Caco-2 (cell line): Measurements from ENCODE around the gene DYNC2I2. TPM values are rescaled to one million over a fixed set of nuclear protein-coding genes. Genes with fewer than 3 reads are reported as not detected.

Experiments used
- BruUV-seq: library from RNA; stranded (reverse); fragments of 400-500 nt; replicated peaks from 2 replicates; lab custom pipeline; 2021; lab: Mats Ljungman, UMichigan
- CTCF ChIA-PET: fragments of 300-600 bp; sonication (Branson Sonifier 250); formaldehyde crosslinking; loops from one replicate; lab custom pipeline; 2022; ENCODE audit warnings: antibody characterized with exemption; lab: Charles Lee
- POLR2A ChIA-PET: fragments of 300-600 bp; sonication (Branson Sonifier 250); formaldehyde crosslinking; loops from one replicate; lab custom pipeline; 2022; ENCODE audit warnings: antibody characterized with exemption; lab: Charles Lee
- DNase-seq, 2 experiments: peaks; one replicate each; pipeline versions ENCODE4 v3.0.0 to v3.0.0-alpha.2; 2020 to 2022
- H3K27me3 ChIP-seq: replicated peaks from 2 replicates; pipeline ENCODE4 v1.6.0; 2011; ENCODE audit warnings: low read length; ENCODE audit not compliant: control insufficient read depth, insufficient read depth
- H3K36me3 ChIP-seq: 2 replicates; pipeline ENCODE4 v1.5.1; 2011; ENCODE audit warnings: low read length; ENCODE audit not compliant: control insufficient read depth, insufficient read depth
- H3K4me1 ChIP-seq: fragments of 250-450 bp; sonication (Bioruptor Pico); 2 replicates; pipeline ENCODE4 v1.5.1; 2020; ENCODE audit warnings: mild to moderate bottlenecking
- H3K4me3 ChIP-seq: 2 replicates; pipeline ENCODE4 v1.5.1; 2011; ENCODE audit warnings: low read depth, mild to moderate bottlenecking, control low read depth, low read length
- H3K9me3 ChIP-seq: fragments of 250-450 bp; sonication (Bioruptor Pico); 2 replicates; pipeline ENCODE4 v1.5.1; 2020; ENCODE audit warnings: mild to moderate bottlenecking, moderate library complexity
- H3K27ac Mint-ChIP-seq: one replicate; pipeline ENCODE4 v1.8.0; 2022; ENCODE audit warnings: mixed read lengths; ENCODE audit not compliant: unreplicated experiment
- H3K27me3 Mint-ChIP-seq: one replicate; pipeline ENCODE4 v1.8.0; 2022; ENCODE audit warnings: mixed read lengths; ENCODE audit not compliant: insufficient read depth, unreplicated experiment
- H3K36me3 Mint-ChIP-seq: one replicate; pipeline ENCODE4 v1.8.0; 2022; ENCODE audit warnings: mild to moderate bottlenecking, mixed read lengths; ENCODE audit not compliant: insufficient read depth, unreplicated experiment
- H3K4me1 Mint-ChIP-seq: one replicate; pipeline ENCODE4 v1.8.0; 2022; ENCODE audit warnings: low read depth, mixed read lengths; ENCODE audit not compliant: unreplicated experiment
- H3K4me3 Mint-ChIP-seq: one replicate; pipeline ENCODE4 v1.8.0; 2022; ENCODE audit warnings: mild to moderate bottlenecking, moderate library complexity, mixed read lengths; ENCODE audit not compliant: unreplicated experiment
- H3K9me3 Mint-ChIP-seq: one replicate; pipeline ENCODE4 v1.8.0; 2022; ENCODE audit warnings: mixed read lengths; ENCODE audit not compliant: unreplicated experiment
- intact Hi-C: fragments of 100-400 bp; cut with micrococcal nuclease; formaldehyde crosslinking; loops from one replicate; pipeline ENCODE4 v1.10.0; 2022; ENCODE audit not compliant: unreplicated experiment
- total RNA-seq: library from RNA; stranded (reverse); gene quantifications from 2 replicates; pipeline ENCODE4 v1.2.3, GENCODE V29; 2022
- TF ChIP-seq, protein P1 (sequence below), 2 experiments: fragments of 200-600 bp in 1 of 2; IDR thresholded peaks; 1 replicate in 1 of 2; 2 replicates in 1 of 2; pipeline versions ENCODE4 v1.5.1 to v1.8.0; 2011 to 2022; ENCODE audit warnings: antibody characterized with exemption in 1 of 2, control low read depth in 1 of 2, inconsistent platforms in 1 of 2, low read depth in 1 of 2, low read length in 1 of 2, mild to moderate bottlenecking in 1 of 2, moderate library complexity in 1 of 2; ENCODE audit not compliant: insufficient read depth in 1 of 2, severe bottlenecking in 1 of 2, unreplicated experiment in 1 of 2

The DYNC2I2 gene
- total RNA-seq, 1 experiment from 2014 or later, result 80.8 TPM

DNA sequence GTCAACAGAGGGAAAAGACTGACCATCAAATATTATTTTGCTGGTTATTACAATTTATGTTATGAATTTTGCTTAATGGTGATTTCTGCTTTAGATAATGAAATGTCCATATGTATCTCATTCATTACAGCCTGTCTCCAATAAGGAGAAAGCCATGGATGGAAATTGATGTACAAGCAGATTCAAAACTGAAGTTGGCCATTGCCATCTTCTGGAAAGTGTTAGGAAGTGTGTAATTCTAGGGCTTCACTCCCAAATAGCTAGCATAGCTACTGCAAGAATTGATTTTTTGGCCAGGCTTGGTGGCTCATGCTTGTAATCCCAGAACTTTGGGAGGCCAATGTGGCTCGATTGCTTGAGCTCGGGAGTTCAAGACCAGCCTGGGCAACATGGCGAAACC lies 45.8 kb downstream of the DYNC2I2 start:
- intact Hi-C loops, result no loop called here
- H3K36me3 ChIP-seq, result peaks cover 4% of the 10 kb centered on the region
- no peaks in the 10 kb centered on the region for H3K27me3 ChIP-seq
- H3K27ac Mint-ChIP-seq, result no peak overlapping the region
- H3K4me1 Mint-ChIP-seq, result no peaks in the 10 kb centered on the region
- H3K27me3 Mint-ChIP-seq, result no peaks in the 10 kb centered on the region
- no peaks in the 10 kb centered on the region for H3K9me3 Mint-ChIP-seq
- H3K4me3 Mint-ChIP-seq, result no peak overlapping the region
- no peaks in the 10 kb centered on the region for H3K9me3 ChIP-seq
- ChIA-PET CTCF (interaction anchor here (0.9 to 1.1 kb wide), 3 partner anchors 24 to 249 kb away, joined by 3 to 5 read pairs (median 3); partner anchors contain the start of gene SPTAN1), POLR2A (interaction anchor here (0.6 kb wide), 1 partner anchor 17 kb away, joined by 4 read pairs; no protein-coding TSS in a partner anchor)
- TF ChIP-seq, protein P1, sequence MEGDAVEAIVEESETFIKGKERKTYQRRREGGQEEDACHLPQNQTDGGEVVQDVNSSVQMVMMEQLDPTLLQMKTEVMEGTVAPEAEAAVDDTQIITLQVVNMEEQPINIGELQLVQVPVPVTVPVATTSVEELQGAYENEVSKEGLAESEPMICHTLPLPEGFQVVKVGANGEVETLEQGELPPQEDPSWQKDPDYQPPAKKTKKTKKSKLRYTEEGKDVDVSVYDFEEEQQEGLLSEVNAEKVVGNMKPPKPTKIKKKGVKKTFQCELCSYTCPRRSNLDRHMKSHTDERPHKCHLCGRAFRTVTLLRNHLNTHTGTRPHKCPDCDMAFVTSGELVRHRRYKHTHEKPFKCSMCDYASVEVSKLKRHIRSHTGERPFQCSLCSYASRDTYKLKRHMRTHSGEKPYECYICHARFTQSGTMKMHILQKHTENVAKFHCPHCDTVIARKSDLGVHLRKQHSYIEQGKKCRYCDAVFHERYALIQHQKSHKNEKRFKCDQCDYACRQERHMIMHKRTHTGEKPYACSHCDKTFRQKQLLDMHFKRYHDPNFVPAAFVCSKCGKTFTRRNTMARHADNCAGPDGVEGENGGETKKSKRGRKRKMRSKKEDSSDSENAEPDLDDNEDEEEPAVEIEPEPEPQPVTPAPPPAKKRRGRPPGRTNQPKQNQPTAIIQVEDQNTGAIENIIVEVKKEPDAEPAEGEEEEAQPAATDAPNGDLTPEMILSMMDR (IDR thresholded peaks at IDR 0.05; ENCODE audit: insufficient read depth in 1 of 2, low read depth in 1 of 2, low read length in 1 of 2, severe bottlenecking in 1 of 2, unreplicated experiment in 1 of 2), result no peak
- no peak overlapping the region for H3K4me3 ChIP-seq
- peaks cover 96% of the 10 kb centered on the region for H3K36me3 Mint-ChIP-seq
- no peaks in the 10 kb centered on the region for H3K4me1 ChIP-seq
- no TSS peak for BruUV-seq
- DNase-seq, result no peak

DNA sequence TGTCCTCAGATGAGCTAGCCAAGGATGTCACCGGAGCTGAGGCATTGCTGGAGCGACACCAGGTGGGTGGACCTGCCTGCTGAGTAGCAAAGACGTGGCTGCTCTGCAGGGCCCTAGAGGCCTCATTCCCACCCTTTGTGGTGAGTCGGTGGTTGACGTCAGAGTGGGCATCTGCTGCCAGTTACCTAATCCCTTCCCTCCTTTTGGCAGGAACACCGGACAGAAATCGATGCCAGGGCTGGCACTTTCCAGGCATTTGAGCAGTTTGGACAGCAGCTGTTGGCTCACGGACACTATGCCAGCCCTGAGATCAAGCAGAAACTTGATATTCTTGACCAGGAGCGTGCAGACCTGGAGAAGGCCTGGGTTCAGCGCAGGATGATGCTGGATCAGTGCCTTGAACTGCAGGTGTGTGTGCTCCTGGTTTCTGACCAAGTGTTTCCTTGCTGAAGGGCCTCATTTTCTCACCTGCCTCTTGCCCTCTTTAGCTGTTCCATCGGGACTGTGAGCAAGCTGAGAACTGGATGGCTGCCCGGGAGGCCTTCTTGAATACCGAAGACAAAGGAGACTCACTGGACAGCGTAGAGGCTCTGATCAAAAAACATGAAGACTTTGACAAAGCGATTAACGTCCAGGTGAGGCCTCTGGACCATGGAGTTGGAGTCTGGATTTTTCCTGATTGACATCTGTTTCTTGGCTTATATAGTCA lies 48.9 kb downstream of the DYNC2I2 start:
- H3K4me1 ChIP-seq, result no peaks in the 10 kb centered on the region
- intact Hi-C loops, result no loop called here
- H3K4me3 Mint-ChIP-seq, result no peak overlapping the region
- POLR2A ChIA-PET, result no interaction called here
- no peaks in the 10 kb centered on the region for H3K9me3 ChIP-seq
- no peaks in the 10 kb centered on the region for H3K9me3 Mint-ChIP-seq
- H3K27ac Mint-ChIP-seq, result no peak overlapping the region
- H3K36me3 ChIP-seq, result peaks cover 6% of the 10 kb centered on the region
- no peak for DNase-seq
- CTCF ChIA-PET, result interaction anchor here (1.2 kb wide), 1 partner anchor 28 kb away, joined by 3 read pairs; no protein-coding TSS in a partner anchor
- TF ChIP-seq, protein P1 (IDR thresholded peaks at IDR 0.05; ENCODE audit: insufficient read depth in 1 of 2, low read depth in 1 of 2, low read length in 1 of 2, severe bottlenecking in 1 of 2, unreplicated experiment in 1 of 2), result no peak
- no peaks in the 10 kb centered on the region for H3K27me3 ChIP-seq
- H3K36me3 Mint-ChIP-seq, result peaks cover 96% of the 10 kb centered on the region
- TSS peak; percentile 56 for BruUV-seq
- H3K27me3 Mint-ChIP-seq, result no peaks in the 10 kb centered on the region
- H3K4me1 Mint-ChIP-seq, result no peaks in the 10 kb centered on the region
- H3K4me3 ChIP-seq, result no peak overlapping the region

DNA sequence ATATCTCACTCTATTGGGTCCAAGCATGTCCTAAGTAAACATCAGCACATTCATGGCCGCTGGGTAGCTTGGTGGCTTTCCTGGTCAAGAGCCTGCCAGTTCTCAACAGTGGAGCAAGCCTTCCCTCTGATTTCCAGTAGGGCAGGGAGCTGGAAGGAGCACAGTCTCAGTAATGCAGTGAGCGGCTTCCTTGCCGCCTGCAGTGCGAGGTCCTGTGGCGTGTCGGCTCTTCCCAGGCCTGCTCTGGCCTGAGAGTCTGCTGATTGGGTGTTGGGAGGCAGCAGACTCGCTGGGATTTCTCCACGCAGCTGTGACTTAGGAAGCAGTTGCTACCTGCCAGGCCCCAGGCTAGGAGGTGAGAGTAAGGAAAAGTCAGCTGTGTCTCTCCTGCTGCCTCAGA lies 53.0 kb downstream of the DYNC2I2 start:
- H3K9me3 Mint-ChIP-seq, result no peaks in the 10 kb centered on the region
- H3K36me3 ChIP-seq, result peaks cover 4% of the 10 kb centered on the region
- ChIA-PET CTCF (no interaction called here), POLR2A (no interaction called here)
- DNase-seq, result no peak
- no peaks in the 10 kb centered on the region for H3K4me1 ChIP-seq
- no peak overlapping the region for H3K27ac Mint-ChIP-seq
- BruUV-seq, result no TSS peak
- no peak overlapping the region for H3K4me3 Mint-ChIP-seq
- H3K36me3 Mint-ChIP-seq, result peaks cover 97% of the 10 kb centered on the region
- TF ChIP-seq, protein P1 (IDR thresholded peaks at IDR 0.05; ENCODE audit: insufficient read depth in 1 of 2, low read depth in 1 of 2, low read length in 1 of 2, severe bottlenecking in 1 of 2, unreplicated experiment in 1 of 2), result no peak
- no peaks in the 10 kb centered on the region for H3K27me3 Mint-ChIP-seq
- no peaks in the 10 kb centered on the region for H3K9me3 ChIP-seq
- no peak overlapping the region for H3K4me3 ChIP-seq
- H3K27me3 ChIP-seq, result no peaks in the 10 kb centered on the region
- no peaks in the 10 kb centered on the region for H3K4me1 Mint-ChIP-seq
- intact Hi-C loops, result no loop called here
